Hepatocyte (in vitro differentiated cells): ENCODE measurements around the gene CLEC4A. TPM values are rescaled to one million over a fixed set of nuclear protein-coding genes. Genes with fewer than 3 reads are reported as not detected.

ENCODE experiments used
- DNase-seq: peaks from one replicate; pipeline ENCODE4 v3.0.0-alpha.2; 2016; ENCODE audit warnings: low spot score
- H2AFZ ChIP-seq: fragments of 200-600 bp; sonication (generic); 2 replicates; pipeline ENCODE4 v1.6.0; 2016; ENCODE audit warnings: antibody characterized with exemption, mild to moderate bottlenecking
- H3K27ac ChIP-seq: fragments of 200-600 bp; sonication (generic); 2 replicates; pipeline ENCODE4 v1.5.1; 2016; ENCODE audit warnings: mild to moderate bottlenecking
- H3K27me3 ChIP-seq: fragments of 200-600 bp; sonication (generic); 2 replicates; pipeline ENCODE4 v1.6.1; 2016
- H3K36me3 ChIP-seq: fragments of 200-600 bp; sonication (generic); replicated peaks from 2 replicates; pipeline ENCODE4 v1.5.1; 2016; ENCODE audit warnings: low read depth; ENCODE audit not compliant: insufficient read depth
- H3K4me1 ChIP-seq: fragments of 200-600 bp; sonication (generic); 2 replicates; pipeline ENCODE4 v1.5.1; 2016; ENCODE audit warnings: mild to moderate bottlenecking, moderate library complexity; ENCODE audit not compliant: insufficient read depth
- H3K4me2 ChIP-seq: fragments of 200-600 bp; sonication (generic); 2 replicates; pipeline ENCODE4 v1.6.0; 2016
- H3K4me3 ChIP-seq: fragments of 200-600 bp; sonication (generic); 2 replicates; pipeline ENCODE4 v1.5.1; 2016; ENCODE audit warnings: mild to moderate bottlenecking
- H3K79me2 ChIP-seq: fragments of 200-600 bp; sonication (generic); 2 replicates; pipeline ENCODE4 v1.6.0; 2017; ENCODE audit warnings: mild to moderate bottlenecking
- H3K9me2 ChIP-seq: fragments of 200-600 bp; sonication (generic); replicated peaks from 2 replicates; pipeline ENCODE4 v1.6.0; 2017; ENCODE audit warnings: mild to moderate bottlenecking; ENCODE audit not compliant: insufficient read depth
- H3K9me3 ChIP-seq: fragments of 200-600 bp; sonication (generic); 2 replicates; pipeline ENCODE4 v1.5.1; 2016; ENCODE audit warnings: low read depth, mild to moderate bottlenecking
- H4K20me1 ChIP-seq: fragments of 200-600 bp; sonication (generic); 2 replicates; pipeline ENCODE4 v1.6.0; 2016; ENCODE audit warnings: mild to moderate bottlenecking; ENCODE audit not compliant: insufficient read depth, poor library complexity, severe bottlenecking
- CTCF ChIP-seq: fragments of 200-600 bp; sonication (generic); IDR thresholded peaks from 2 replicates; pipeline ENCODE4 v1.5.1; 2016; ENCODE audit warnings: antibody characterized with exemption, mild to moderate bottlenecking; ENCODE audit not compliant: poor library complexity
- EZH2 ChIP-seq: fragments of 200-600 bp; sonication (generic); IDR thresholded peaks from 2 replicates; pipeline ENCODE4 v1.6.1; 2016; ENCODE audit warnings: antibody characterized with exemption, mild to moderate bottlenecking, borderline replicate concordance
- EZH2phosphoT487 ChIP-seq: fragments of 200-600 bp; sonication (generic); IDR thresholded peaks from one replicate; pipeline ENCODE4 v1.6.1; 2018; ENCODE audit warnings: antibody characterized with exemption, mild to moderate bottlenecking, low read depth, moderate library complexity; ENCODE audit not compliant: unreplicated experiment, severe bottlenecking
- WGBS: methylation state at CpG from one replicate; pipeline ENCODE4 v1.1.6; 2016; ENCODE audit warnings: low lambda C conversion rate; ENCODE audit errors: missing lambda C conversion rate; 5-methylcytosine and 5-hydroxymethylcytosine counted together
- polyA plus RNA-seq: library from polyadenylated mRNA; unstranded; fragments of >200 nt; fragmentation: Nextera tagmentation; extraction: Ambion mirVana; gene quantifications from 2 replicates; pipeline ENCODE4 v1.2.1, GENCODE V29; 2016
- total RNA-seq: library from RNA; depleted of rRNA; stranded (reverse); fragments of >200 nt; gene quantifications from 2 replicates; pipeline ENCODE4 v1.2.3, GENCODE V29; 2014

Gene CLEC4A
- total and polyA plus RNA-seq, 2 experiments from 2014 or later = 0.58 TPM; not detected in 1

GRCh38 chr12:8143261-8143660 is 19.8 kb downstream of the CLEC4A start:
- no peak for DNase-seq
- no peak for TF ChIP-seq EZH2
- no peak for TF ChIP-seq CTCF
- no peak for TF ChIP-seq EZH2phosphoT487
- Histone ChIP-seq H3K4me1 (no peaks in the 10 kb centered on the region), H3K4me3 (no peak overlapping the region), H3K36me3 (no peaks in the 10 kb centered on the region), H3K9me3 (no peaks in the 10 kb centered on the region), H3K4me2 (no peak overlapping the region), H3K79me2 (no peaks in the 10 kb centered on the region), H4K20me1 (no peaks in the 10 kb centered on the region), H3K27ac (no peak overlapping the region), H2AFZ (no peak overlapping the region), H3K9me2 (no peaks in the 10 kb centered on the region), H3K27me3 (no peaks in the 10 kb centered on the region)

DNA sequence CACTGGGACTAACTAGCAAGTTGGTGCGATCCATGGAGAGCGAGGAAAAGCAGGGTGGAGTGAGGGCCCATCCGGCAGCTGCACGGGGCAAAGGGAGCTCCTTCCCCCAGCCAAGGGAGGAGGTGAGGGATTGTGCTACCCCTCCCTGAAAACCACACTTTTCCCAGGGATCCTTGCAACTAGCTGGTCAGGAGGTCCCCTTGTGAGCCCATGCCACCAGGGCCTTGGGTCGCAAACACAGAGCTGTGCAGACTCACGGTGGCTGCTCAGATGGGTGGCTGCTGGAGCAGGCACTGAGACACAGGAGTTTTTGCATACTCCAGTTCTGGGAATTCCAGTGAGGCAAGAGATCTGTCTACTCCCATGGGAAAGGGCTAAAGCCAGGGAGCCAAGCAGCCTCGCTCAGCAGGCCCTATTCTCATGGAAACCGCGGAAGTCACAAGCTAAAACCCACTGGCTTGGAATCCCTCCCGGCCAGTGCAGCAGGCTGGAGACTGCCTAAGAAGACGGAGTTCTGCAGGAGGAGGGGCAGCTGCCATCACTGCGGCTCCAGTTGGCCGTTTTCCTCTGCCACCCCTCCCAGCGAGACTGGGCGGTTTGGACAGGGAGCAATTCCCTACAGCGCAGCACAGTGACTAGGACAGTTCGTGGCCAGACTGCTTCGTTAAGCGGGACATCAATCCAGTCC is 22.5 kb downstream of the CLEC4A start:
- Histone ChIP-seq H3K4me2 (peak overlapping the region; percentile 65), H3K4me1 (no peaks in the 10 kb centered on the region), H3K36me3 (no peaks in the 10 kb centered on the region), H3K79me2 (no peaks in the 10 kb centered on the region), H3K4me3 (no peak overlapping the region), H4K20me1 (no peaks in the 10 kb centered on the region), H2AFZ (no peak overlapping the region), H3K9me3 (no peaks in the 10 kb centered on the region), H3K27me3 (no peaks in the 10 kb centered on the region), H3K27ac (no peak overlapping the region), H3K9me2 (no peaks in the 10 kb centered on the region)
- TF ChIP-seq EZH2 (no peak), EZH2phosphoT487 (no peak), CTCF (no peak)
- WGBS = 53% methylated on average over 19 of the region's 19 CpGs
- DNase-seq = peak; percentile 44

DNA sequence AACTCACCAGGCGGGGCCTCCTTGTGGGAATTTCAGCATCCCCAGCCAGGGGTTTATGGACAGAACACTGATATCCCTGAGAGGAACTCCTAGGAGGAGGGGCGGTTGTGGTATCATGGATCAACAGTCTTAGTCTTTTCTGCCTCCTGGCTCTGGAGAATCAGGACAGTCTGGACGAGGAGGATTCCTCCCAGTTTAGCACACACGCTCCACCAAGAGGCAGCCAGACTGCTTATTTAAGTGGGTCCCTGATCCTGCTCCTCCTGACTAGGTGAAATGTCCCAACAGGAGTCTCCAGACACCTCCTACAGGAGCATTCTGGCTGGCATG is 23.0 kb downstream of the CLEC4A start:
- no peak overlapping the region for H2AFZ ChIP-seq
- no peaks in the 10 kb centered on the region for H3K79me2 ChIP-seq
- H3K27ac ChIP-seq = no peak overlapping the region
- H4K20me1 ChIP-seq = no peaks in the 10 kb centered on the region
- WGBS = 44% methylated on average over 4 of the region's 4 CpGs
- no peak for DNase-seq
- H3K4me3 ChIP-seq = no peak overlapping the region
- H3K9me3 ChIP-seq = no peaks in the 10 kb centered on the region
- no peaks in the 10 kb centered on the region for H3K9me2 ChIP-seq
- peak overlapping the region; percentile 65 for H3K4me2 ChIP-seq
- H3K27me3 ChIP-seq = no peaks in the 10 kb centered on the region
- H3K36me3 ChIP-seq = no peaks in the 10 kb centered on the region
- TF ChIP-seq CTCF (no peak), EZH2 (no peak), EZH2phosphoT487 (no peak)
- H3K4me1 ChIP-seq = no peaks in the 10 kb centered on the region

- no peak for TF ChIP-seq CTCF
- TF ChIP-seq EZH2 = no peak
- no peak for TF ChIP-seq EZH2phosphoT487
These were observed 31.1 kb downstream of the CLEC4A start for GRCh38 chr12:8154526-8154925.

More at GRCh38 chr12:8154526-8154925, 31.1 kb downstream of the CLEC4A start:
- Histone ChIP-seq H2AFZ (no peak overlapping the region), H3K36me3 (no peaks in the 10 kb centered on the region), H3K27ac (no peak overlapping the region), H3K27me3 (no peaks in the 10 kb centered on the region), H3K4me1 (no peaks in the 10 kb centered on the region), H3K9me2 (no peaks in the 10 kb centered on the region), H3K4me3 (no peak overlapping the region), H3K79me2 (no peaks in the 10 kb centered on the region), H3K9me3 (no peaks in the 10 kb centered on the region), H3K4me2 (no peak overlapping the region), H4K20me1 (no peaks in the 10 kb centered on the region)
- DNase-seq = no peak
